Gastrocnemius medialis (tissue), 4 donors: ENCODE results near the gene FNDC3B.

Experiments used
- POLR2A ChIP-seq, 2 donors: fragments of 450-650 bp; IDR thresholded peaks; one replicate each; pipeline ENCODE4 v1.6.1; 2017; ENCODE audit warnings: antibody characterized with exemption in 2 of 2, mild to moderate bottlenecking in 2 of 2, moderate library complexity in 2 of 2
- TF ChIP-seq, protein P1 (sequence below), 5 experiments: fragments of 450-650 bp in 3 of 5; fragments of 200-600 bp in 2 of 5; sonication (generic) in 2 of 5; IDR thresholded peaks in 4 of 5; conservative IDR thresholded peaks in 1 of 5; 1 replicate in 4 of 5; 2 replicates in 1 of 5; pipeline ENCODE4 v1.5.1; 2016 to 2019; ENCODE audit warnings: antibody characterized with exemption in 5 of 5, mild to moderate bottlenecking in 3 of 5, moderate library complexity in 3 of 5

DNA sequence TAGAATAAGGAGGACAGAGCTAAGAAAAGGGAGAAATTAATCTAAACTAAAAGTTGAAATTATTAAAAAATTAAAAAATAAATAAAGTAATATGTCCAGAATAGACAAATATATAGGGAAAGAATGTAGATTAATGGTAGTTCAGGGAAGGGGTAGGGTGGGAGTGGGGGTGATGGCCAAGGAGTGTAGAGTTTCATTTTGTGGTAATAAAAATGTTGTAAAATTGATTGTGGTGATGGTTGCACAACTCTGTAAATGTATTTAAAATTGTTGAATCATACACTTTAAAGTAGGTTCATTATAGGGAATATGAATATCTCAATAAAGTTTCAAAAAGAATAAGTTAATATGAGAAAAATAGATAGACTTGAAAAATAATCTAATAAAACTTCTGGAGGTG lies 21.0 kb upstream of the FNDC3B start:
- no peak for TF ChIP-seq POLR2A (IDR thresholded peaks at IDR 0.05)
- TF ChIP-seq, protein P1, sequence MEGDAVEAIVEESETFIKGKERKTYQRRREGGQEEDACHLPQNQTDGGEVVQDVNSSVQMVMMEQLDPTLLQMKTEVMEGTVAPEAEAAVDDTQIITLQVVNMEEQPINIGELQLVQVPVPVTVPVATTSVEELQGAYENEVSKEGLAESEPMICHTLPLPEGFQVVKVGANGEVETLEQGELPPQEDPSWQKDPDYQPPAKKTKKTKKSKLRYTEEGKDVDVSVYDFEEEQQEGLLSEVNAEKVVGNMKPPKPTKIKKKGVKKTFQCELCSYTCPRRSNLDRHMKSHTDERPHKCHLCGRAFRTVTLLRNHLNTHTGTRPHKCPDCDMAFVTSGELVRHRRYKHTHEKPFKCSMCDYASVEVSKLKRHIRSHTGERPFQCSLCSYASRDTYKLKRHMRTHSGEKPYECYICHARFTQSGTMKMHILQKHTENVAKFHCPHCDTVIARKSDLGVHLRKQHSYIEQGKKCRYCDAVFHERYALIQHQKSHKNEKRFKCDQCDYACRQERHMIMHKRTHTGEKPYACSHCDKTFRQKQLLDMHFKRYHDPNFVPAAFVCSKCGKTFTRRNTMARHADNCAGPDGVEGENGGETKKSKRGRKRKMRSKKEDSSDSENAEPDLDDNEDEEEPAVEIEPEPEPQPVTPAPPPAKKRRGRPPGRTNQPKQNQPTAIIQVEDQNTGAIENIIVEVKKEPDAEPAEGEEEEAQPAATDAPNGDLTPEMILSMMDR (IDR thresholded peaks at IDR 0.05 in 4 of 5, conservative IDR thresholded peaks at IDR 0.05 in 1 of 5) = no peak
